GM23338 (cell line): Measurements from ENCODE around the gene SLC4A4. TPM values are rescaled to one million over a fixed set of nuclear protein-coding genes. Genes with fewer than 3 reads are reported as not detected.

Source experiments
- ATAC-seq: fragments of 200-7000 bp; cut with Tn5 transposase; 3 replicates; pipeline ENCODE4 v1.9.1; 2020
- DNase-seq: peaks from one replicate; pipeline ENCODE4 v3.0.0-alpha.2; 2015; ENCODE audit warnings: low spot score
- H2AFZ ChIP-seq: fragments of 200-600 bp; sonication (generic); 2 replicates; pipeline ENCODE4 v1.8.0; 2016; ENCODE audit warnings: antibody characterized with exemption, mild to moderate bottlenecking, moderate library complexity
- H3F3A ChIP-seq: fragments of 200-600 bp; sonication (generic); replicated peaks from 2 replicates; pipeline ENCODE4 v1.8.0; 2017; ENCODE audit warnings: antibody characterized with exemption, mixed run types, low read depth
- H3K27ac ChIP-seq: fragments of 200-600 bp; sonication (generic); 2 replicates; pipeline ENCODE4 v1.6.1; 2016; ENCODE audit warnings: low read depth
- H3K27me3 ChIP-seq: fragments of 200-600 bp; sonication (generic); 2 replicates; pipeline ENCODE4 v1.8.0; 2016; ENCODE audit warnings: mild to moderate bottlenecking, mixed run types, moderate library complexity; ENCODE audit not compliant: insufficient read depth
- H3K36me3 ChIP-seq: fragments of 200-600 bp; sonication (generic); 2 replicates; pipeline ENCODE4 v1.8.0; 2016; ENCODE audit warnings: mild to moderate bottlenecking; ENCODE audit not compliant: insufficient read depth
- H3K4me1 ChIP-seq: fragments of 200-600 bp; sonication (generic); 2 replicates; pipeline ENCODE4 v1.8.0; 2016; ENCODE audit warnings: mild to moderate bottlenecking, moderate library complexity; ENCODE audit not compliant: insufficient read depth
- H3K4me2 ChIP-seq: fragments of 200-600 bp; sonication (generic); 2 replicates; pipeline ENCODE4 v1.7.1; 2017; ENCODE audit warnings: mixed run types
- H3K4me3 ChIP-seq: fragments of 200-600 bp; sonication (generic); 2 replicates; pipeline ENCODE4 v1.6.1; 2016; ENCODE audit warnings: mixed run types
- H3K79me2 ChIP-seq: fragments of 200-600 bp; sonication (generic); replicated peaks from 2 replicates; pipeline ENCODE4 v1.8.0; 2017; ENCODE audit warnings: mild to moderate bottlenecking; ENCODE audit not compliant: insufficient read depth
- H3K9me2 ChIP-seq: fragments of 200-600 bp; sonication (generic); 2 replicates; pipeline ENCODE4 v1.8.0; 2017; ENCODE audit not compliant: insufficient read depth
- H4K20me1 ChIP-seq: fragments of 200-600 bp; sonication (generic); replicated peaks from 2 replicates; pipeline ENCODE4 v1.8.0; 2017; ENCODE audit warnings: mild to moderate bottlenecking; ENCODE audit not compliant: insufficient read depth
- H3K27ac Mint-ChIP-seq: 2 replicates; pipeline ENCODE4 v1.8.0; 2020; ENCODE audit warnings: inconsistent platforms, mild to moderate bottlenecking, moderate library complexity, mixed read lengths
- H3K27me3 Mint-ChIP-seq: 3 replicates; pipeline ENCODE4 v1.8.0; 2022; ENCODE audit warnings: low read depth, mild to moderate bottlenecking, moderate library complexity, mixed read lengths, inconsistent platforms; ENCODE audit not compliant: insufficient read depth, poor library complexity
- H3K36me3 Mint-ChIP-seq: 3 replicates; pipeline ENCODE4 v1.8.0; 2021; ENCODE audit warnings: low read depth, mild to moderate bottlenecking, inconsistent platforms, moderate library complexity, mixed read lengths
- H3K4me1 Mint-ChIP-seq: 3 replicates; pipeline ENCODE4 v1.8.0; 2020; ENCODE audit warnings: mild to moderate bottlenecking, inconsistent platforms, mixed read lengths
- H3K4me3 Mint-ChIP-seq: 3 replicates; pipeline ENCODE4 v1.8.0; 2021; ENCODE audit warnings: moderate library complexity, mild to moderate bottlenecking, inconsistent platforms, mixed read lengths
- H3K9me3 Mint-ChIP-seq: 3 replicates; pipeline ENCODE4 v1.8.0; 2020; ENCODE audit warnings: moderate library complexity, mild to moderate bottlenecking, inconsistent platforms, mixed read lengths
- CTCF ChIP-seq, 2 experiments: fragments of 200-600 bp in 1 of 2; sonication (generic) in 1 of 2; conservative IDR thresholded peaks; 2 replicates each; pipeline versions ENCODE4 v1.5.1 to v1.6.1; 2016 to 2017; ENCODE audit warnings: antibody characterized with exemption in 2 of 2, low read depth in 2 of 2, mild to moderate bottlenecking in 2 of 2, moderate library complexity in 1 of 2
- EZH2 ChIP-seq: fragments of 200-600 bp; sonication (generic); IDR thresholded peaks from one replicate; pipeline ENCODE4 v1.8.0; 2017; ENCODE audit warnings: antibody characterized with exemption, mild to moderate bottlenecking, low read depth; ENCODE audit not compliant: unreplicated experiment
- EZH2phosphoT487 ChIP-seq: fragments of 200-600 bp; sonication (generic); IDR thresholded peaks from one replicate; pipeline ENCODE4 v1.8.1; 2018; ENCODE audit warnings: antibody characterized with exemption; ENCODE audit not compliant: unreplicated experiment
- NANOG ChIP-seq: IDR thresholded peaks from 2 replicates; pipeline ENCODE4 v1.6.1; 2016; ENCODE audit warnings: antibody characterized with exemption, borderline replicate concordance
- POLR2AphosphoS5 ChIP-seq: IDR thresholded peaks from 2 replicates; pipeline ENCODE4 v1.6.1; 2016; ENCODE audit warnings: antibody characterized with exemption, low read depth
- REST ChIP-seq: IDR thresholded peaks from one replicate; pipeline ENCODE4 v1.6.1; 2018; ENCODE audit warnings: antibody characterized with exemption; ENCODE audit not compliant: unreplicated experiment
- STAT1 ChIP-seq: IDR thresholded peaks from one replicate; pipeline ENCODE4 v1.6.1; 2016; ENCODE audit warnings: antibody characterized with exemption; ENCODE audit not compliant: unreplicated experiment
- ZNF114 ChIP-seq: fragments of 250-450 bp; sonication (Bioruptor Pico); IDR thresholded peaks from 2 replicates; pipeline ENCODE4 v1.5.0; 2020; ENCODE audit warnings: mild to moderate bottlenecking, moderate library complexity
- ZNF331 ChIP-seq: fragments of 250-450 bp; sonication (Bioruptor Pico); IDR thresholded peaks from 2 replicates; pipeline ENCODE4 v1.5.0; 2020; ENCODE audit warnings: low read depth, mild to moderate bottlenecking, moderate library complexity
- ZNF462 ChIP-seq: fragments of 250-450 bp; sonication (Bioruptor Pico); IDR thresholded peaks from 2 replicates; pipeline ENCODE4 v1.5.0; 2020; ENCODE audit warnings: mild to moderate bottlenecking, moderate library complexity
- polyA plus RNA-seq: library from polyadenylated mRNA; unstranded; fragments of >200 nt; fragmentation: Nextera tagmentation; extraction: Ambion mirVana; gene quantifications from 2 replicates; pipeline ENCODE4 v1.2.1, GENCODE V29; 2016
- total RNA-seq: library from RNA; depleted of rRNA; stranded (reverse); fragments of >200 nt; shearing (Covaris generic); gene quantifications from 2 replicates; pipeline ENCODE4 v1.2.3, GENCODE V29; 2014
- TF ChIP-seq, protein P1 (sequence below): IDR thresholded peaks from 2 replicates; pipeline ENCODE4 v1.6.1; 2016; ENCODE audit warnings: antibody characterized with exemption

Gene SLC4A4
- total and polyA plus RNA-seq, 2 experiments from 2014 or later: 1.0 to 1.5 TPM

GRCh38 chr4:71497078-71497477, 158.3 kb downstream of the SLC4A4 start (continued):
- TF ChIP-seq NANOG (no peak), ZNF114 (CRISPR knock-in tag) (no peak), EZH2 (no peak)
- TF ChIP-seq, protein P1, sequence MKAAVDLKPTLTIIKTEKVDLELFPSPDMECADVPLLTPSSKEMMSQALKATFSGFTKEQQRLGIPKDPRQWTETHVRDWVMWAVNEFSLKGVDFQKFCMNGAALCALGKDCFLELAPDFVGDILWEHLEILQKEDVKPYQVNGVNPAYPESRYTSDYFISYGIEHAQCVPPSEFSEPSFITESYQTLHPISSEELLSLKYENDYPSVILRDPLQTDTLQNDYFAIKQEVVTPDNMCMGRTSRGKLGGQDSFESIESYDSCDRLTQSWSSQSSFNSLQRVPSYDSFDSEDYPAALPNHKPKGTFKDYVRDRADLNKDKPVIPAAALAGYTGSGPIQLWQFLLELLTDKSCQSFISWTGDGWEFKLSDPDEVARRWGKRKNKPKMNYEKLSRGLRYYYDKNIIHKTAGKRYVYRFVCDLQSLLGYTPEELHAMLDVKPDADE: no peak

DNA sequence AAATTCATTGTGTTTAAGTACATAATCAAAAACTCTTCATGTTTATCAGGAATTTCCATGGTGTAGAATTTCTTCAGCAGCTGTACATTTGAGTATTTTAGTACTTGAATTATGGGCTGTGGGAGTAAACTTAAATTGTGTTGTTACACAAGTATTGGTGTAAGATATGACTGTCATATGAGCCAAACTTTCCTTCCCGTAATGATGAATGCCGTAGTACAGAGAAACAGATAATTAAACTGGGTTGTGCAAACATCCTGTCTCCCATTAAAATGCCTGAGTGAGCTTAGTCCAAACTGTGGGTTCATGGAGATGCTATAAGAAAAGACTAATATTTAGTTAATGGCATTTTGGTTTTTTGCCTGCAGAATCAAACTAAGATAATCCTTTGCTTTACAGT, 159.2 kb downstream of the SLC4A4 start:
- no peaks in the 10 kb centered on the region for H3K27me3 ChIP-seq
- no peaks in the 10 kb centered on the region; the same call in 1 of the 2 replicates for H3K36me3 ChIP-seq
- no peaks in the 10 kb centered on the region for H3K9me2 ChIP-seq
- no peak overlapping the region for H3K27ac ChIP-seq
- no peaks in the 10 kb centered on the region for H4K20me1 ChIP-seq
- no peaks in the 10 kb centered on the region for H3K27me3 Mint-ChIP-seq
- ATAC-seq (no peak), DNase-seq (no peak)
- no peak overlapping the region for H3K4me3 Mint-ChIP-seq
- peaks cover 8% of the 10 kb centered on the region for H3K4me1 Mint-ChIP-seq
- H3K9me3 Mint-ChIP-seq: no peaks in the 10 kb centered on the region
- no peaks in the 10 kb centered on the region for H3F3A ChIP-seq
- H3K79me2 ChIP-seq: no peaks in the 10 kb centered on the region
- H3K4me1 ChIP-seq: no peaks in the 10 kb centered on the region
- no peaks in the 10 kb centered on the region for H3K36me3 Mint-ChIP-seq
- H2AFZ ChIP-seq: no peak overlapping the region
- H3K4me3 ChIP-seq: no peak overlapping the region
- no peak overlapping the region for H3K4me2 ChIP-seq
- H3K27ac Mint-ChIP-seq: no peak overlapping the region
- TF ChIP-seq EZH2phosphoT487 (no peak), REST (no peak), ZNF114 (CRISPR knock-in tag) (no peak), STAT1 (no peak), EZH2 (no peak), ZNF331 (CRISPR knock-in tag) (no peak), POLR2AphosphoS5 (no peak), NANOG (no peak), CTCF (conservative IDR thresholded peaks at IDR 0.05; ENCODE audit: low read depth in 2 of 2) (no peak), ZNF462 (CRISPR knock-in tag) (no peak)
- TF ChIP-seq, protein P1: no peak
